Gastrocnemius medialis (tissue), 4 donors: ENCODE measurements around the gene CRTC3. TPM values are rescaled to one million over a fixed set of nuclear protein-coding genes. Genes with fewer than 3 reads are reported as not detected.

ENCODE experiments used
- ATAC-seq, 2 donors: fragments of 150-250 bp; one replicate each; pipeline ENCODE4 v1.9.1; 2016
- DNase-seq, 2 donors: peaks; one replicate each; pipeline ENCODE4 v3.0.0-alpha.2; 2019
- H3K27ac ChIP-seq, 4 donors: fragments of 200-600 bp; sonication (generic); 1 replicate in 1 of 4; 2 replicates in 3 of 4; pipeline ENCODE4 v1.5.1; 2016 to 2018; ENCODE audit warnings: mild to moderate bottlenecking in 2 of 4, moderate library complexity in 1 of 4
- H3K27me3 ChIP-seq, 3 donors: fragments of 200-600 bp; sonication (generic) in 2 of 3; 1 replicate in 1 of 3; 2 replicates in 2 of 3; pipeline versions ENCODE4 v1.5.1 to v1.6.0; 2016 to 2019; ENCODE audit warnings: mild to moderate bottlenecking in 1 of 3, moderate library complexity in 1 of 3
- H3K36me3 ChIP-seq, 2 donors: fragments of 200-600 bp; sonication (generic) in 1 of 2; one replicate each; pipeline ENCODE4 v1.5.1; 2017 to 2018
- H3K4me1 ChIP-seq, 2 donors: fragments of 200-600 bp; sonication (generic) in 1 of 2; one replicate each; pipeline ENCODE4 v1.5.1; 2016 to 2017; ENCODE audit warnings: mild to moderate bottlenecking in 2 of 2
- H3K4me3 ChIP-seq, 4 donors: fragments of 200-600 bp; sonication (generic) in 3 of 4; 1 replicate in 1 of 4; 2 replicates in 3 of 4; pipeline ENCODE4 v1.5.1; 2016 to 2019; ENCODE audit warnings: mild to moderate bottlenecking in 2 of 4
- H3K9me3 ChIP-seq, 3 donors: fragments of 200-600 bp; sonication (generic) in 2 of 3; 1 replicate in 1 of 3; 2 replicates in 2 of 3; pipeline ENCODE4 v1.5.1; 2016 to 2019
- CTCF ChIP-seq, 5 experiments: fragments of 450-650 bp in 3 of 5; fragments of 200-600 bp in 2 of 5; sonication (generic) in 2 of 5; IDR thresholded peaks in 4 of 5; conservative IDR thresholded peaks in 1 of 5; 1 replicate in 4 of 5; 2 replicates in 1 of 5; pipeline ENCODE4 v1.5.1; 2016 to 2019; ENCODE audit warnings: antibody characterized with exemption in 5 of 5, mild to moderate bottlenecking in 3 of 5, moderate library complexity in 3 of 5
- POLR2A ChIP-seq, 2 donors: fragments of 450-650 bp; IDR thresholded peaks; one replicate each; pipeline ENCODE4 v1.6.1; 2017; ENCODE audit warnings: antibody characterized with exemption in 2 of 2, mild to moderate bottlenecking in 2 of 2, moderate library complexity in 2 of 2
- in situ Hi-C, 4 donors: fragments of 200-750 bp; cut with MboI; loops; one replicate each; pipeline versions ENCODE4 v1.15.0 to v1.8.0; 2017; ENCODE audit warnings: low sequenced_read_pairs in 4 of 4
- intact Hi-C: fragments of 100-400 bp; cut with DNase I; formaldehyde crosslinking; loops from one replicate; pipeline ENCODE4 v1.15.1; 2023; ENCODE audit warnings: low total_unique reads
- total RNA-seq, 4 donors: library from RNA; depleted of rRNA; stranded (reverse); fragments of >200 nt; gene quantifications; one replicate each; pipeline versions ENCODE4 v1.1.0 to v1.2.3, GENCODE V29; 2016

Gene CRTC3
- total RNA-seq = 10 to 100 TPM; 20.7 to 41.4 (median 30.5) TPM

- ATAC-seq (peak; percentile 79 to 80), DNase-seq (peak; percentile 14 to 39)
- Histone ChIP-seq H3K36me3 (no peaks in the 10 kb centered on the region), H3K27me3 (no peaks in the 10 kb centered on the region), H3K4me1 (peaks cover 17 to 20% of the 10 kb centered on the region in 2 donors), H3K9me3 (no peaks in the 10 kb centered on the region), H3K27ac (peak within 1 kb of the TSS; percentile 76 to 94 (median 90)), H3K4me3 (peak within 1 kb of the TSS; percentile 73 to 98 (median 83))
- in situ Hi-C loops = no loop called here
- intact Hi-C loops = loop anchor here (5.0 kb wide), 1 partner anchor 63 kb away; no protein-coding TSS in a partner anchor
- TF ChIP-seq CTCF (IDR thresholded peaks at IDR 0.05 in 4 of 5, conservative IDR thresholded peaks at IDR 0.05 in 1 of 5) (peak in 2 of 5 experiments; percentile 12 to 19), POLR2A (IDR thresholded peaks at IDR 0.05) (peak; percentile 62 to 66)
These were observed at the start of gene CRTC3 for GRCh38 chr15:90529371-90530249. TSS of gene CRTC3 (plus strand) at chr15:90529923. CDS start at chr15:90530072, 149 bp downstream.

GRCh38 chr15:90481023-90481422 is 48.7 kb upstream of the CRTC3 start:
- Histone ChIP-seq H3K4me3 (no peak overlapping the region), H3K27ac (peak overlapping the region in 1 of 4 donors; percentile 44), H3K36me3 (peaks cover 4 to 100% of the 10 kb centered on the region in 2 donors), H3K9me3 (no peaks in the 10 kb centered on the region), H3K27me3 (no peaks in the 10 kb centered on the region), H3K4me1 (no peaks in the 10 kb centered on the region)
- intact Hi-C loops = no loop called here
- in situ Hi-C loops = loop anchor here in 1 of 4 donors (25.0 kb wide), 1 partner anchor 144 kb away; no protein-coding TSS in a partner anchor
- TF ChIP-seq CTCF (IDR thresholded peaks at IDR 0.05 in 4 of 5, conservative IDR thresholded peaks at IDR 0.05 in 1 of 5) = no peak
- no peak for TF ChIP-seq POLR2A (IDR thresholded peaks at IDR 0.05)
- no peak for ATAC-seq
- no peak for DNase-seq

- Histone ChIP-seq H3K27me3 (no peaks in the 10 kb centered on the region), H3K9me3 (no peaks in the 10 kb centered on the region), H3K27ac (peak overlapping the region in 2 of 4 donors; percentile 11 to 44), H3K4me3 (no peak overlapping the region), H3K36me3 (peaks cover 8 to 100% of the 10 kb centered on the region in 2 donors), H3K4me1 (no peaks in the 10 kb centered on the region)
- peak; percentile 57 to 75 (median 60) for TF ChIP-seq CTCF (IDR thresholded peaks at IDR 0.05 in 4 of 5, conservative IDR thresholded peaks at IDR 0.05 in 1 of 5)
- TF ChIP-seq POLR2A (IDR thresholded peaks at IDR 0.05) = no peak
- in situ Hi-C loops (loop anchor here in 1 of 4 donors (25.0 kb wide), 1 partner anchor 145 kb away; no protein-coding TSS in a partner anchor), intact Hi-C loops (loop anchor here (1.0 to 2.0 kb wide), 2 partner anchors 120 to 162 kb away; no protein-coding TSS in a partner anchor)
- ATAC-seq (peak in 1 of 2 donors; percentile 35), DNase-seq (no peak)
These were observed 47.4 kb upstream of the CRTC3 start for GRCh38 chr15:90482124-90483011.

GRCh38 chr15:90483012-90483307 is 46.8 kb upstream of the CRTC3 start:
- intact Hi-C loops (loop anchor here (2.0 kb wide), 1 partner anchor 120 kb away; no protein-coding TSS in a partner anchor), in situ Hi-C loops (loop anchor here in 1 of 4 donors (25.0 kb wide), 1 partner anchor 146 kb away; no protein-coding TSS in a partner anchor)
- H3K4me3 ChIP-seq = no peak overlapping the region
- H3K36me3 ChIP-seq = peaks cover 10 to 100% of the 10 kb centered on the region in 2 donors
- no peak for TF ChIP-seq CTCF (IDR thresholded peaks at IDR 0.05 in 4 of 5, conservative IDR thresholded peaks at IDR 0.05 in 1 of 5)
- TF ChIP-seq POLR2A (IDR thresholded peaks at IDR 0.05) = no peak
- ATAC-seq (no peak), DNase-seq (no peak)
- H3K9me3 ChIP-seq = no peaks in the 10 kb centered on the region
- no peaks in the 10 kb centered on the region for H3K4me1 ChIP-seq
- H3K27ac ChIP-seq = no peak overlapping the region
- no peaks in the 10 kb centered on the region for H3K27me3 ChIP-seq
